Measurements from ENCODE around the gene SCG3. TPM values are rescaled to one million over a fixed set of nuclear protein-coding genes. Genes with fewer than 3 reads are reported as not detected.

Gene SCG3
- total RNA-seq, 1 experiment from 2014 or later = 22.7 TPM

DNA sequence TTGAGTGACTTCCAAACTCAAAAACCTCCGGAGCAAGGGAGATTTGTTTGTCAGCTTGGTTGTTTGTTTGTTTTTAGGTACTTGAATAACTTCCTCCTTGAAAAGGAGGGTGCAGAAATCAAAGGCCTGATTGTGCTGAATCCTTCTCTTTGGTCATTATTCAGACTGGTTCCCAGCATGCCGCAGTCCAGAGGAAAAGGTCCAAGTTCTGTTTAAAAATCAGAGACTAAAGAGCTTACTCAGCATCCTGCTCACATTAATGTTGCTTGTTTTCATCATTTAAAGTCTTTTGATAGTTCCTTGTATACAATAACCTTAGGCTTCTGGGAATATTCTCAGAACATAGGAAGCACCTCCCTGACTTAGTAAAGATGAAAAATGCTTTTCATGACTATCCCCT, 982 bp upstream of the SCG3 start:
- Histone ChIP-seq H3K23me2 (ENCODE audit: insufficient read length, low read depth, low read length, poor library complexity, severe bottlenecking) (peaks cover 3% of the 10 kb centered on the region), H2AFZ (ENCODE audit: low read length) (no peak overlapping the region), H3K4ac (ENCODE audit: low read depth, low read length) (no peak overlapping the region), H3K4me2 (ENCODE audit: insufficient read depth, insufficient read length, low read length) (peak overlapping the region; percentile 66), H3K9ac (ENCODE audit: extremely low read depth, insufficient read length, low read length) (no peak overlapping the region), H2BK120ac (ENCODE audit: low read depth, low read length, poor library complexity, severe bottlenecking) (no peak overlapping the region), H4K8ac (replicated peaks; ENCODE audit: insufficient read length, low read depth, low read length) (no peak overlapping the region), H3K79me1 (ENCODE audit: insufficient read depth, low read depth, low read length, poor library complexity, severe bottlenecking) (no peaks in the 10 kb centered on the region), H3K27me3 (ENCODE audit: insufficient read depth, low read length) (no peaks in the 10 kb centered on the region), H3K23ac (ENCODE audit: insufficient read length, low read depth, low read length) (no peak overlapping the region), H3K27ac (ENCODE audit: insufficient read length, low read depth, low read length) (no peak overlapping the region), H4K5ac (ENCODE audit: insufficient read length, low read depth, low read length) (no peak overlapping the region), H3K56ac (ENCODE audit: insufficient read length, low read depth, low read length) (no peak overlapping the region), H3K18ac (ENCODE audit: insufficient read length, low read depth, low read length) (no peak overlapping the region), H3T11ph (ENCODE audit: low read length) (no peak overlapping the region), H2BK15ac (ENCODE audit: low read depth, low read length) (no peak overlapping the region), H4K20me1 (ENCODE audit: control insufficient read depth, insufficient read depth, insufficient read length) (no peaks in the 10 kb centered on the region), H3K4me1 (ENCODE audit: insufficient read depth, low read length) (no peaks in the 10 kb centered on the region), H2BK20ac (ENCODE audit: low read depth, low read length, poor library complexity, severe bottlenecking) (no peak overlapping the region), H3K14ac (ENCODE audit: insufficient read depth, low read length) (no peak overlapping the region), H2BK12ac (ENCODE audit: insufficient read length, low read depth, low read length) (no peak overlapping the region), H4K91ac (ENCODE audit: insufficient read length, low read depth, low read length) (no peak overlapping the region), H2BK5ac (ENCODE audit: insufficient read length, low read length) (no peak overlapping the region), H2AK5ac (ENCODE audit: insufficient read length, low read length) (no peak overlapping the region), H3K79me2 (ENCODE audit: insufficient read depth, low read length) (no peaks in the 10 kb centered on the region), H3K9me3 (ENCODE audit: control insufficient read depth, low read depth, low read length) (no peaks in the 10 kb centered on the region)
- WGBS (ENCODE audit: extremely low coverage, insufficient read length, low lambda C conversion rate) = no CpG with 5 or more reads among the region's 2 CpGs
- TF ChIP-seq, protein P1, sequence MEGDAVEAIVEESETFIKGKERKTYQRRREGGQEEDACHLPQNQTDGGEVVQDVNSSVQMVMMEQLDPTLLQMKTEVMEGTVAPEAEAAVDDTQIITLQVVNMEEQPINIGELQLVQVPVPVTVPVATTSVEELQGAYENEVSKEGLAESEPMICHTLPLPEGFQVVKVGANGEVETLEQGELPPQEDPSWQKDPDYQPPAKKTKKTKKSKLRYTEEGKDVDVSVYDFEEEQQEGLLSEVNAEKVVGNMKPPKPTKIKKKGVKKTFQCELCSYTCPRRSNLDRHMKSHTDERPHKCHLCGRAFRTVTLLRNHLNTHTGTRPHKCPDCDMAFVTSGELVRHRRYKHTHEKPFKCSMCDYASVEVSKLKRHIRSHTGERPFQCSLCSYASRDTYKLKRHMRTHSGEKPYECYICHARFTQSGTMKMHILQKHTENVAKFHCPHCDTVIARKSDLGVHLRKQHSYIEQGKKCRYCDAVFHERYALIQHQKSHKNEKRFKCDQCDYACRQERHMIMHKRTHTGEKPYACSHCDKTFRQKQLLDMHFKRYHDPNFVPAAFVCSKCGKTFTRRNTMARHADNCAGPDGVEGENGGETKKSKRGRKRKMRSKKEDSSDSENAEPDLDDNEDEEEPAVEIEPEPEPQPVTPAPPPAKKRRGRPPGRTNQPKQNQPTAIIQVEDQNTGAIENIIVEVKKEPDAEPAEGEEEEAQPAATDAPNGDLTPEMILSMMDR (conservative IDR thresholded peaks at IDR 0.05) = no peak
- Mint-ChIP-seq H3K27ac (0 out of 7 replicates have a peak overlapping the region, but pooled peaks of 1 of the 3 experiments have one; percentile 4), H3K36me3 (ENCODE audit: insufficient read depth in 1 of 3, low read depth in 3 of 3) (peaks cover 0 to 7% (median 5%) of the 10 kb centered on the region in 3 experiments; a peak in 2 of 7 replicates), H3K4me1 (peaks cover 7 to 9% of the 10 kb centered on the region in 2 experiments), H3K4me3 (peak overlapping the region; percentile 89 to 96), H3K27me3 (ENCODE audit: low read depth) (peaks cover 16% of the 10 kb centered on the region), H3K9me3 (no peaks in the 10 kb centered on the region)
- no peak for DNase-seq
